GM18526 (cell line): ENCODE measurements around the gene SLC6A18.

Experiments
- POLR2A ChIP-seq: IDR thresholded peaks from 3 replicates; pipeline ENCODE4 v1.6.1; 2011; ENCODE audit not compliant: insufficient read length; ENCODE audit errors: extremely low read depth

SLC6A18 gene

DNA sequence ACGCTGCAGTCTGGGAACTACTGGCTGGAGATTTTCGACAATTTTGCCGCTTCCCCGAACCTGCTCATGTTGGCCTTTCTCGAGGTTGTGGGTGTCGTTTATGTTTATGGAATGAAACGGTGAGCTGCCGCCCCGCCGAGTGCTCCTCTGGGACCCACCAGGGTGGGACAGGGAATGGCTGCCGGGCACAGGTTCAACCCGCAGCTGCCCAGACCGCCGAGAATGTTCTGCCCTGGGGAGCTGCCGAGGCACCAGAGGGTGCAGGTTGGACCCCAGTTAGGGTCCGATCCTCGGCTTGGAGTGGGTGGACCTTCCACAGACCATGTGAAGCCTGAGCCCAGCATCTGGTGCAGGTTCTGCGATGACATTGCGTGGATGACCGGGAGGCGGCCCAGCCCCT, 19.1 kb downstream of the SLC6A18 start:
- TF ChIP-seq POLR2A, result no peak

DNA sequence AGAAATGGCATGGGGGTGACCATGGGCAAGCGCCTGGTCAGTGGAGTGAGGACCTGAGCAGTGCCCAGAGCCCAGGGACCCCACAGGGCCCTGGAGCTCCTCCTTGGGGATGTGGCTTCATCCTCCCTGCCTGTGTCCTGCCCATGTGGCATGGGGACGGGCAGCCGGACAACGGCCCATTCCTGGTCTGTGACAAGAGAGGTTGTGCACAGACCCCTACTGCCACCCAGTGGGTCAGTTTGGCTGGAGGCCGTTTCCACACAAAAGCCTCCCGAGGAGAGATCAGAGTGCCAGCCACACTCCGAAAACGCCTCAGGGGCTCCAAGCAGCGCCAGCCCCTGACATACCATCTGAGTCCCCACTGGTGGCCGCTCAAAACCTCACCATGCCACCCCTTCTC, 19.8 kb downstream of the SLC6A18 start:
- TF ChIP-seq POLR2A, result no peak

DNA sequence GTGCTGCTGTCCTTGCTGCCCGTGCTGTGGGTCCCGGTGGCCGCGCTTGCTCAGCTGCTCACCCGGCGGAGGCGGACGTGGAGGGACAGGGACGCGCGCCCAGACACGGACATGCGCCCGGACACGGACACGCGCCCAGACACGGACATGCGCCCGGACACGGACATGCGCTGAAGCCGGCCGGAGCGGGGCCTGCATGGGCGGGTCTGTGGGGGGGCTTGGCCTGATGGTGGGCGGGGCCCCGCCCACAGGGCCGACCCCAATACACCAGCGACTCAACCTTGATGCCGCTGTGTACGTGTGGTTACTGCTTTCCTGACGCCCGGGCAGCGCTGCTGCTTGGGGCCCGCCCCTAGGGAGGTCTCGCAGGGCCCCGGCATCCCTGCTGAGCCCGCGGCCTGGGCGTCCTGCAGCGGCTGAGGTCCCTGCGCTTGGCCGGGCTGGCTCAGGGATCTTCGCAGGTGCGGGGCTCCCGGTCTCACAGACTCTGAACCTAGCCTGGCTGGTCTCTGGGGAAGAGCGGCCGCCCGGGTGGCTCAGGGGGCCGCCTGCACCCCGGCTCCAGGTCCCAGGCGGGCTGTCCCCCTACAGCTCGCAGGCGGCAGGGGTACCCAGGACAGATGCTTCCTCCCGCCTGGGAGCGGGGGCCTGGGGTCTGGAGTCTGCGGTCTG, 20.9 kb downstream of the SLC6A18 start:
- no peak for TF ChIP-seq POLR2A

DNA sequence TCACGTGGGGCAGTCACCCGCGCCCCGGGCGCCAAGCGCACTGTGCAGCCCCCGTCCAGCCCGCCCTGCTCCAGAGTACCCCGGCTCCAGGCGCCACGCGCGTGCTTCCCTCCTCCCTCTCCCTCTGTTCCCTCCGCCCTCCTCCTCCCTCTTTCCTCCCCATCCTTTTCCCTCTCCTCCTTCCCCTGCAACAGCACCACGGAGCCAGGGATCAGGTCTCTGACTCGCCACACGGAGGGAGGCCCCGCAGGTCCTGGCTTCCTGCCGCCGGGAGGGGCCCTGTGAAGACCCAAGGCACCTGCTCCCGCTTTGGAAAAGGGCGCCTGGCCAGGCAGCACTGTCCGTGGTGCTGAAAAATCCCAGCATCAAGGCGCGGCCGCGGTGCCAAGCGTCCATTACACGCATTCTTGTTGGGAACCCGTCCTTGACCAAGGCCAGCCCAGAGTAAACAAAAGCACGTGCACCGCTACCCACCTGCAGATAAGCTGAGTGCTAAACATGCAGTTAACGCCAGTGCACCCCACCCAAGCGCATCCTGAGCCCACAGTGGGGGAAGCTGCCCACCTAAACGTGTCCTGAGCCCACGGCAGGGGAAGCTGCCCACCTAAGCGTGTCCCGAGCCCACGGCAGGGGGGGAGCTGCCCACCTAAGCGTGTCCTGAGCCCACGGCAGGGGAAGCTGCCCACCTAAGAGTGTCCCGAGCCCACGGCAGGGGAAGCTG, 21.7 kb downstream of the SLC6A18 start:
- no peak for TF ChIP-seq POLR2A

DNA sequence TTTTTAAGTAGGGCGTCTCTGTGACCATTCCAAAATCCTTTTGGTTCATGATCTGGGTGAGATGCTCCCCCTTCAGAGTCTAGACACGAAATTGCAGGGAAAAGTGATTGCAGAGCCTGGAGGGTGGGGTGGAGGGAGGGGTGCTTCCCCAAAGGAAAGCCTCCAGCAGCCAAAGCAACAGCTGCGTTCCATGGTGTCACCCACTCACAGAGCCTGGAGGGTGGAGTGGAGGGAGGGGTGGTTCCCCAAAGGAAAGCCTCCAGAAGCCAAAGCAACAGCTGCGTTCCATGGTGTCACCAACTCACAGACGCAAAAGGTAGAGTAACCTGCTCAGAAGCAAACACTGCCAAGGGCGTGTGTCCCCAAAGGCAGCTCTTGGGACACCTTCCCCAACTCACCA, 22.6 kb downstream of the SLC6A18 start:
- no peak for TF ChIP-seq POLR2A

DNA sequence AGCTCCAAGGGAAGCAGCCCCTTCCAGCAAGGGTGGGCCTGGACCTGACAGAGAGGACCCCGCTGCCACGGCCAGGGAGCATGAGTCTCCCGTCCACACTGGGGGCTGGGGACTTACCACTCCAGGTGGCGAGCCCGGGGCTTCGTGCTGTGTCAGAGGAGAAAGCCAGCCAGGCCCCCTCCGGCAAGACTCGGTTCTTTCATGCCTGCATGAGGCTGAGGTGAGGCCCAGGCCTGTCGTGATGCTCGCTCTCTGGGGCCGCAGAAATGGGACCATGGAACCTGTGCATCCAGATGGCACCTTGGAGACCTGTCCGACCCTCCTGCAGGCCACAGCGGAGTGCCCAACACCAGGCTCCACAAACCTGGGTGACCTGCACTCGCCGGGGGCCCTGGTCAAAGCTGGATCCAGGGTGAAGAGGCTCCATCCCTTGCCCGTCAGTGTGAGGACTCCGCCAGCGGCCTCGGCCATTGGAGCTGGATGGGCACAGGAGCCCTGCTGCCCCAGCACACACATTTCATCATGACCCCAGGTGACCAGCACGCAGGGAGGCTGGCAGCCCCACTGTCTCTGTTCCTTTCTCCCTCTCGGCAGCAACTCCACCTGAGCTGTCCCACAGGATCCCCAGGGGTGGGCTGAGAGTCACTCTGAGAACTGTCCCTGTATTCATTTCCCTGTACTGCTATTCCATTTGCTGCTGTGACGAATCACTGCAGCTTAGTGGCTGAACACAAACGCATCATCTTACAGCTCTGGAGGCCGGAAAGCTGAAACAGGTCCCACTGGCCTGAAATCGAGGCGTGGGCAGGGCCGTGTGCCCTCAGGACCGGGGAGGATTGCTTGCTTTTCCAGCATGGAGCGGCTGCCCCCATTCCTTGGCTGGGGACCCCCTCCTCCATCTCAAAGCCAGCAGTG, 24.4 kb downstream of the SLC6A18 start:
- no peak for TF ChIP-seq POLR2A

DNA sequence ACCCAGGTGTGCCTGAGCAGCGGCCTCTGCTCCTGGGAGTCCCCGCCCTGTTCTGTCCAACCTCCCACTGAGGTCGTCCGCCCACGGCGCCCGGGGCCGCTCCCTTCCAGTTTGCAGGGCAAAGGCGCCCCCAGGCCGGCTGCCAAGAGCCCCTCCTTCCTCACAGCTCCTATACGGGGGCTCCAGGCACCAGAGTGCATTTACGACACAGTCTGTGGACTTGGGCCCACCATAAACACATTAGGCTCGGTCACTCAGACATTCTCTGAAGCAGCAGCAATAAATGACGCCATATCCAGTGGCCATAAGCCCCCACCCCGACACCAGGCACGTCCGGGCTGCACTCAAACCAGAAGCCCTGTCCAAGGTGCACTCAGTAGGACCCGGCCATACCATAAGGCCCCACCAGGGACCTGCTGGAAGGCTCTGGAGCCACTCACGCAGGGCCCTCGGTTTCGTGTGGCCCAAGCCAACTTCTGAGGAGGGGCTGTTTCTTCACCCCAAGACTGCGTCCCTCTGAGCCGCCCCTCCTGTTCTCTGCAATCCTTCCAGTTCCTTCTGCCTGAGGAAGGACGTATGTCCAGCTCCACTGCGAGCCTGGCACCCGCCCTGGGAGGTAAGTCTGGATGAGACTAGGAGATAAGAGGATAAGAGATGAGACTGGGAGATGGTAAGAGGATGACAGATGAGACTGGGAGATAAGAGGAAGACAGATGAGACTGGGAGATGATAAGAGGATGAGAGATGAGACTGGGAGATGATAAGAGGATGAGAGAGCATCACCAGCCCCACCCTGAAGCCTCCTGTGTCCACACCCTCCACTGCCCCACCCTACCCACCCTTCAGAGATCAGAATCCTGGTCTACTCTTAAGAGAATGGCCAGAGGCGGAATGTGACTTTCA, 26.7 kb downstream of the SLC6A18 start:
- no peak for TF ChIP-seq POLR2A

DNA sequence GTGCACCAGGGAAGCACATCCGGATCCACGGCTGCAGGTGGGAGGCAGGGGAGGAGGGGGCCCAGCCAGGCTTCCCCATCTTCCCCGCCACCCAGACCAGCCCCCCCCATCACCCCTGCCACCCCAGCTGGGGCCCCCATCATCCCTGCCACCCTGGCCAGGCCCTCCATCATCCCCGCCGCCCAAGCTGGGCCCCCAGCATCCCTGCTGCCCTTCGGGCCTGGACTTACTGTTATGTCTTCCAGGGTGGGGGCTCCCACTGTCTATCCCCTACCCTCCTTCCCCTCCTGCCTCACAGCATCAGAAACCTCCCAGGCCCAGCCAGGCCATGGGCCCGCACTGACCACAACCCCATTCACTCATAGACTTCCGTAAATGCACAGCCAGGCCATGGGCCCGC, 27.5 kb downstream of the SLC6A18 start:
- TF ChIP-seq POLR2A, result no peak

DNA sequence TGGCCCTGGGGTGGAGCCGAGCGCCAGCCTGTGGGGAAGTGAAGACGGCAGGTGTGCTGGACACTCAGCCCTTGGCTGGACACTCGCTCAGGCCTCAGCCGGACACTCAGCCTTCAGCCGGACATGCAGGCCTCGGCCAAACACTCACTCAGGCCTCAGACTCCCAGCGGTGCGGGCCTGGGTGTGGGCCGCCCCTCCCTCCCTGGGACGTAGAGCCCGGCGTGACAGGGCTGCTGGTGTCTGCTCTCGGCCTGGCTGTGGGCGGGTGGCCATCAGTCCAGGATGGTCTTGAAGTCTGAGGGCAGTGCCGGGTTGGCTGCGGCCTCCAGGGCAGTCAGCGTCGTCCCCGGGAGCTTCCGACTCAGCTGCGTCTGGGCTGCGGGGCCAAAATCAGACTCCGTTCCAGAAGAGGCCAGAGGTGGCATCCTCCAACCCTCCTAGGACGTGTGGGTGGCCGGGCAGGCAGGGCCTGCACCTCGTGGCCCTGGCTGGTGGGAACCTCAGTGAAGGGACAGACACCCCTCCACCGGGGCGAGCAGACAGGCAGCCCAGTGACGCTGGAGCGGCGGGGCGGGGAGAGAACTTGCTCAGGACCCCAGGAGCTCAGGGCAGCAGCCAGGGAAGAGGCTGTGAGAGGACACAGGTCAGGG, 28.4 kb downstream of the SLC6A18 start:
- no peak for TF ChIP-seq POLR2A

DNA sequence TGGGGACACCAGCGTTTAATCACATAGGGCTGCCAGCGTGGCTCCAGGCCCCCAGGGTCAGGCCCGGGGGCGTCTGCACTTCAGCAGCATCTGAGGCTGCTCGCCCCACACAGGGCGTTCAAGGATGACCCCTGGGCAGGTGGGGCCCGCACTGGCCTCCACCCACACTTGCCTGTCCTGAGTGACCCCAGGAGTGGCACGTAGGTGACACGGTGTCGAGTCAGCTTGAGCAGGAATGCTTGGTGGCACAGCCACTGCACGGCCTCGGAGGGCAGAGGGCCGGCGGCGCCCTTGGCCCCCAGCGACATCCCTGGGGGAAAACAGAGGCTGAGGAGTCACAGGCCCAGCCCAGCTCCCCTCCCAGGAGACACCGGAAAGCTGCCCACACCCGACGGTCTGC, 29.0 kb downstream of the SLC6A18 start:
- no peak for TF ChIP-seq POLR2A

DNA sequence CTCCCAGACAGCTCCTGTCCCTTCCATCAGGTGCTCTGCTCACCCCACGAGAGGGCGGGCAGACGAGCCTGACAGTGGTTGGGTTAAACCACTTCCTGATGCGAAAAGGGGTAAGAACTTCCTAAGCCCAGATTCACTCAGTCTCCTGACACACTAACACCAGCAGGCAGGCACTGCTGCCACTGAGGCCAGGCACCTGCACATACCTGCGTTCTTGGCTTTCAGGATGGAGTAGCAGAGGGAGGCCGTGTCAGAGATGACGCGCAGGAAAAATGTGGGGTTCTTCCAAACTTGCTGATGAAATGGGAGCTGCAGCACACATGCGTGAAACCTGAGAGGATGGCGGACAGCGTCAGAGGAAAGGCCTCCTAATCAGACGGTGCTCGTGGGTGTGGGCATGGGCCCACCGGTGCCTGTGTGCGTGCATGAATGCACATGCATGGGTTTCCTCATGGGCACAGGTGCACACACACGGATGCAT, 29.9 kb downstream of the SLC6A18 start:
- TF ChIP-seq POLR2A, result no peak

DNA sequence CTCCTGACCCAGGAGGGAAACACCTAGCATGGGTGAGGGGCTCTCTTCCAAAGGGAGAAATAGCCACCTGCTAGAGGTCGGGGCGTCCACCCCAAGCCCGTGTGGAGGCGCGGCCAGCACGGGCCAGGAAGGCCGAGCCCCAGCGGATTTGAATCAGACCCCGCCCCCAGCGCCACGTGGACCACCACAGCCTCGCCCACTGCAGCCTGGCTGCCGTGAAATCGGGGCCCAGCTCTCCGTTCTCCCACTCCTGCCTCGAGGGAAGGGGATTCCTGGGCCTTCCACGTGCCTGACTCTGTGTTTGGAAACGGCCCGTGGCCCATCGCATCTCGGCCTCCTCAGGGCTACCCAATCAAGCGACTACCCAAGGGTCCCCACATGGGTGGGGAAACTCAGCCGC, 31.6 kb downstream of the SLC6A18 start:
- no peak for TF ChIP-seq POLR2A

DNA sequence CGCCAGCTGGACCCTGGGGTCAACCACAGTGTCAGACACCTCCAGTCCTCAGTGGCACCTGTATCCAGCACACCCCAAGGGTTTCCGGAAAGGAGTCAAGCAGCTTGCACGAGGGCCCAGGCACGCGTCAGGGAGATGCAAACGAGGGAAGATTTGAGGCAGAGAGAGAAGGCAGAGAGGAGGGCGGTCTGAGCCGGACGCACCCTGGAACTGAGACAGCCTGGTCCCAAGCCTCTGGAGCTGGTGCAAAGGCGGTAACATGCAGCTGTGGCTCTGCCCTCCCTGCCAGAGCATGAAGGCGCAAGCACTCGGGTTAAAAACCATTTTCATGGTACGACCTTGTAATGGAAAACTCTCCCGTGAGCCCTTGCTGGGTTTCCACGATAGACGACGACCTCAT, 32.2 kb downstream of the SLC6A18 start:
- TF ChIP-seq POLR2A, result no peak

DNA sequence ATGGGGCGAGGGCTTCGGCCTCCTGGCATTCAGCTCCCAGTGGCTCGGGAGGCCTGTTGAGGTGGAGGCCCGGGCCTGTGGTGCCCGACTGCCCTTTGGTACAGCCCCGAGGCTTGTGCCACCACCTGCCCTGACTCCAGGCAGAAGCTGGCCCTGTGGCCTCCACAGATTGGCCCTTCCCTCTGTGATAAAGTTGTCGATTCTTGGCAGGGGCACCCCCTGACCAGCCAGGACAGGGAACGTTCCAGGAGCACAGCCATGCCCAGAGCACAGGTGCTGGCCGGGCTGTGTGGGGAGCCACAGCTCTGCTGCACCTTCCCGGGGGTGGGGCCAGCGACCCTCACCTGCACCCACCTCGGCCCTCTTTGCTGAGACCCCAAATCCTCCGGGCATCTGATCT, 32.7 kb downstream of the SLC6A18 start:
- no peak for TF ChIP-seq POLR2A

DNA sequence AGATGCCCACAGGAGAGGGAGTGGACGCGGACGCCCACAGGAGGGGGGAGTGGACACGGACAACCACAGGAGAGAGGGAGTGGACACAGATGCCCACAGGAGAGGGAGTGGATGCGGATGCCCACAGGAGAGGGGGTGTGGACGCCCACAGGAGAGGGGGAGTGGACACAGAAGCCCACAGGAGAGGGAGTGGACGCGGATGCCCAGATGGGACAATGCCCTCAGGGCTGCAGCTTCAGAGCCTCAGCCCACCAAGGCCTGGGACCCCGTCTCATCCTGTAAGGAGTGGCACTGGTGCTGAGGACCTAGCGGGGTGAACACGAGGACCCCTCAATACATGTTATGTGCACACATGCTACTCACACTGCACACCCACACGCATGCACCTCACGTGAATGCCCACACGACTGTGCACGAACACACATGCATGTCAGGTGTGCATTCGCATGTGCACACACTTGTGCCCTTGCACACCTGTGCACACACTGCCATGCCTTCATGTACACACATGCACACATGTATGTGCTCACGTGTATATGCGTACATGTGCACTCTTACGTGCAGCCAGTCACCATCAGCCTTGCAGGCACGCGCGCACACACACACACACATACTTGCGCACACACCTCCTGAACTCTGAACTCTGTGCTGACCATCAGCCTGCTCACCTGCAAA, 34.8 kb downstream of the SLC6A18 start:
- no peak for TF ChIP-seq POLR2A
